ENCODE results near the gene ZKSCAN2.

GRCh38 chr16:25222959-25223358, 34.7 kb downstream of the ZKSCAN2 start:
- TF ChIP-seq CTCF (IDR thresholded peaks at IDR 0.05) (no peak), POLR2A (IDR thresholded peaks at IDR 0.05) (no peak)
